GM19452 (cell line): ENCODE measurements around the gene FFAR1.
A peak's percentile ranks its signal among the peaks of the same experiment; 100 is the strongest.

Experiments
- ATAC-seq: cut with Tn5 transposase; IDR thresholded peaks from one replicate; pipeline ENCODE4 v1.9.1; 2021; ENCODE audit not compliant: unreplicated experiment

Gene FFAR1, protein sequence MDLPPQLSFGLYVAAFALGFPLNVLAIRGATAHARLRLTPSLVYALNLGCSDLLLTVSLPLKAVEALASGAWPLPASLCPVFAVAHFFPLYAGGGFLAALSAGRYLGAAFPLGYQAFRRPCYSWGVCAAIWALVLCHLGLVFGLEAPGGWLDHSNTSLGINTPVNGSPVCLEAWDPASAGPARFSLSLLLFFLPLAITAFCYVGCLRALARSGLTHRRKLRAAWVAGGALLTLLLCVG (N-terminal part only)

DNA sequence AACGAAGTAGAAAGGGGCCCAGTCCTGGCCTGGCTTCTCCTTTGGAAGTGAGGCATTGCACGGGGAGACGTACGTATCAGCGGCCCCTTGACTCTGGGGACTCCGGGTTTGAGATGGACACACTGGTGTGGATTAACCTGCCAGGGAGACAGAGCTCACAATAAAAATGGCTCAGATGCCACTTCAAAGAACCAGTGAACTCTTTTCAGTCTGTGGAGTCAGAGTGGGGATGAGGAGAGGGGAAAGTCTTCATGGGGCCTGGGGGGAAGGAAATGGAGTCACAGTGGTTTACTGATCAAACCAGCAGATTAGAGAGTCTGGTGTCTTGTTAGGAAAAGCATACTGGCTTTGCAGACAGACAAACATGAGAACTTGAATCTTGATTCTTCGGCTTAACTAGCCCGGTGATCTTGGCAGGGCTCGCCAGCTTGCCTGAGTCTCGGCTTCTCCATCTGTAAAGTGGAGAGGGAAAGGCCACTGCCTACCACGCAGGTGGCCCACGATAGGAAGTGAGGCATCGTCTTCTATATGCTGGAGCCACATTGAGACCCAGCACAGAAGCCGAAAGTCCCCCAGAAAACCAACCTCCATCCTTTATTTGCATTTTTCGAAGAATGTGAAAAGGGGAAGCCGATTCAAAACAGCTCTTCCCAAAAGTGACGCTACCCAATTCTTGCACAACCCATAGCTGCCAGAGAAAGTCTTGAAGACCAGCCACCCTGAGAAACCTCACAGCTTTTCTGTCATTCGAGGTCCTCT, at the start of gene FFAR1:
FFAR1 (plus strand) TSS at position 732 of the 759 bp plus-strand sequence. CDS start 3,650 bp downstream, outside the sequence.
- peak; percentile 43 for ATAC-seq

DNA sequence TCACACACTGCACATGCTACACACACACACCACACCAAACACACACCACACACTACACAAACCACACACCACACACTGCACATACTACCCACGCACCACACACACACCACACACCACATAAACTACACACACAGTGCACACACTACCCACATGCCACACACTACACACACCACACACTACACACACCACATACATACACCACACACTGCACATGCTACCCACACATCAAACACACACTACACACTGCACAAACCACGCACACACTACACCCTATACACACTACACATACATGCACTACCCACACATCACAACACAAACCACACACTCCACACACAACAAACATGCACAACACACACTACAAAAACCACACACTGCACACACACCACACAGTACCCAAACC, 49.8 kb upstream of the FFAR1 start:
- no peak for ATAC-seq

DNA sequence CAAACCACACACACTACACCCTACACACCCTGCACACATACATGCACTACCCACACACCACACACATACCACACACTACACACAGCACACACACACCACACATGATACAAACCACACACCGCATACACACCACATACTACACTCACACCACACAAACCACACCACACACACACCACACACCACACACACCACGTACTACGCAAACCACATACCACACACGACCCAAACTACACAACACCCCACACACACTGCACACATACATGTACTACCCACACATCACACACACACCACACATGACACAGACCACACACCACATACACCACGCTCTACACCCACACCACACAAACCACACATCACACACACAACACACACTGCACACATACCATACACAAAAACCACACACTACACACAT, 49.1 kb upstream of the FFAR1 start:
- no peak for ATAC-seq

DNA sequence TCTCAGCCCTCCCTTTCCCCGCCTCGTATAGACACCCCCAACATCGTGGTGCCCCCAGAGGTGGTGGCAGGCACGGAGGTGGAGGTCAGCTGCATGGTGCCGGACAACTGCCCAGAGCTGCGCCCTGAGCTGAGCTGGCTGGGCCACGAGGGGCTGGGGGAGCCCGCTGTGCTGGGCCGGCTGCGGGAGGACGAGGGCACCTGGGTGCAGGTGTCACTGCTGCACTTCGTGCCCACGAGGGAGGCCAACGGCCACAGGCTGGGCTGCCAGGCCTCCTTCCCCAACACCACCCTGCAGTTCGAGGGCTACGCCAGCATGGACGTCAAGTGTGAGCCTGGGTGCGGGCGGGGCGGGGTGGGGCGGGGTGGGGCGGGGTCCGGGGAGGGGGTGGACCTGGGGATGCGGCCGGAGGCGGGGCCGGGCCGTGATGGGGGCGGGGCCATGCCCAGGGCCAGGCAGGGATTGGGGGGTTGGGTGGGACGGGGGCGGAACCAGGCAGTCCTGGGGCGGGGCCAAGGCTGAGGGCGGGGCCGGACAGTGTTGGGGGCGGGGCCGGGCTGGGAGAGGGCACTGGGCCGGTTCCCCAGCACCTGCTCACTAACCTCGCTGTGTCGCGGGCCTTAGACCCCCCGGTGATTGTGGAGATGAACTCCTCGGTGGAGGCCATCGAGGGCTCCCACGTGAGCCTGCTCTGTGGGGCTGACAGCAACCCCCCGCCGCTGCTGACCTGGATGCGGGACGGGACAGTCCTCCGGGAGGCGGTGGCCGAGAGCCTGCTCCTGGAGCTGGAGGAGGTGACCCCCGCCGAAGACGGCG, 48.0 kb upstream of the FFAR1 start:
- ATAC-seq, result no peak

DNA sequence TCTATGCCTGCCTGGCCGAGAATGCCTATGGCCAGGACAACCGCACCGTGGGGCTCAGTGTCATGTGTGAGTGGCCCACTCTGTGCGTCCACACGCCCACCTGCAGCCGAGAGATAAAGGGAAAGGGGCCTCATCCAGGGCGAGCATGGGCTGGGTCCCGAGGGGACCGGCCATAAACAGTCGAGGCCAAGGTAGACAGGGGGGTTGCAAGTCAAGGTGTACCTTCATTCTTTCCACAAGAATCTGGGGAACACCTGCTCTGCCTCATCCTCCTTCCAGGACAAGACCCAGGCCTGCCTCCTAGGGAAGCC, 47.4 kb upstream of the FFAR1 start:
- no peak for ATAC-seq

DNA sequence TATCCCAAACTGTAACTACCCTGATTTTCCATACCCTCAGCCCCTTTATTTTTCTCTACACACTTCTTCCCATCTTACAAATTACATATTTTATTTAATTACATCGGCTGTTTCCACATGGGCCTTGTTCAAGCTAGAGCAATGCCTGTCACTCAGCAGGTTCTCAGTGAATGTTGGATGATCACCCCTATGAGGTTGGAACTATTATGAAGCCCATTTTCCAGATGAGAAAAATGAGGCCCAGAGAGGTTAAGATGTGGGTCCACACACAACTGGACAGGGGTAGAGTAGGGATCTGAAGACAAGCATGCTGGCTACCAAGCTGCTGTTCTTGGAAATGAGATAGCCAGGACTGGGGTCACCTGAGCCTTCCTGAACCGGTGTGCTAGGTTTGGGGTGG, 45.7 kb upstream of the FFAR1 start:
- no peak for ATAC-seq

DNA sequence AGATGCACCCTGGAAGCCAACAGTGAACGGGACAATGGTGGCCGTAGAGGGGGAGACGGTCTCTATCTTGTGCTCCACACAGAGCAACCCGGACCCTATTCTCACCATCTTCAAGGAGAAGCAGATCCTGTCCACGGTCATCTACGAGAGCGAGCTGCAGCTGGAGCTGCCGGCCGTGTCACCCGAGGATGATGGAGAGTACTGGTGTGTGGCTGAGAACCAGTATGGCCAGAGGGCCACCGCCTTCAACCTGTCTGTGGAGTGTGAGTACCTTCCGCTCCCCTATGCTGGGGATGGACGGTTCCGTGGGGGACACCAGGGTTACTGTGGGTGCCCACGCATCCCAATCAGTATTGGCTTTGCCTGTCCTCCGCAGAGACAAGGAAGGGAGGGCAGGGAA, 45.3 kb upstream of the FFAR1 start:
- no peak for ATAC-seq

DNA sequence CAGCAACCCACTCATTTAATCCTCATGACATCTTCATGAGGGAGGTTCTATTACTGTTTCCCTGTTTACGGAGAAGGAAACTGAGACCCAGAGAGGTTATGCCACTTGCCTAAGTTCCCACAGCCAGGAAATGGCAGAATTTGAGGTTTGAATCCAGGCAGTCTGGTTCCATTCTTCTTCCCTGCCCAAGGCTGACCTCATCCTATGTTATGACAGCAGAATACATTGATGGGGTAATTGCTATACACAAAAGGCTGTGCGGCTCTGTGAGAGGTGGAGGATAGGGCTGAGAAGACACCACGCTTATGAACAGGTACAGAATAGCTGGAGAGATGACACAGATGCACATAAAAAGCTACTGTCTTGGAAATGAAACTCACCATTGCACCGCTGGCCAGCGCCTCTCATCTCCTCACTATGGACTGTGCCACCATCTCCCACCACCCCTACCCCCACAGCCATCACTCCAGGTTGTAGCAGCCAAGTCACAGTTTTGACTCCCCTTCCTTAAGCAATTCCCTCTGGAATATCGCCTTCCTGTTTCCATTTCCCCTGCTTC, 44.3 kb upstream of the FFAR1 start:
- ATAC-seq, result no peak

DNA sequence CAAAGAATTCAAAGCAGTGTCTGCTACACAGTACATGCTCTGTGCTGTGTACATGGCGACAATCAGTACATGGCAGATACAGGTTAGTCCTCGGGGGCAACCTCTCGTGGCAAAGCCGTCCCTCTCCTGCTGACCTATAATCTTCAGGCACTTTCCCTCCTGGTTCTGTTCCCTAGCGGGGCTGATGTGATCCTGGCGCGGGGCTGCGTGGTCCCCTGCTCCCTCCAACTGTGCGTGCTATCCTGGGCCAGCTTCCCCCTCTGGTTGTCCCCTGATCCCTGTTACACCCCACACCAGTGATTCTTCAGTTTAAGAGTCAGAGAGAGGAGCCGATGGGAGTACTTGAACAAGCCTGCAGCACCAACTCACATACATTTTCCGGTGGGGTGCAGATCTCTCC, 43.7 kb upstream of the FFAR1 start:
- no peak for ATAC-seq

DNA sequence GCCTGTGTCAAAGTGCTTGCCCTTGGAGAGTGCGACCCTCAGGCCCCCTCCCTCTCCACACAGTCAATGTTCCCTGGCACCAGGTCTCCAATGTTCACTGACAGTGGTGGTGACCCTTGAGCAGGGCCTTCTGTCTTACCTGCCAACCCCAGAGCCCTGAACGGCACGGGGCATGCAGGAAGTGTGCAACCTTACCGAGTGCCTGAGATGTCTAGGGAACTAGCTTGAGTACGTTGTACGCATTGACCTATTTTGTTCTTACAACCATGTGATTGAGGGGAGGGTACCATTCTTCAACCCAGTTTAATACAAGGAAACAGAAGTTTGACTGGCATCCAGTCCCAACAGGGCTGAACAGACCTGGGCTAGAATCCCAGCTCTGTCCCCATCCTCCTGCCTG, 42.5 kb upstream of the FFAR1 start:
- no peak for ATAC-seq

DNA sequence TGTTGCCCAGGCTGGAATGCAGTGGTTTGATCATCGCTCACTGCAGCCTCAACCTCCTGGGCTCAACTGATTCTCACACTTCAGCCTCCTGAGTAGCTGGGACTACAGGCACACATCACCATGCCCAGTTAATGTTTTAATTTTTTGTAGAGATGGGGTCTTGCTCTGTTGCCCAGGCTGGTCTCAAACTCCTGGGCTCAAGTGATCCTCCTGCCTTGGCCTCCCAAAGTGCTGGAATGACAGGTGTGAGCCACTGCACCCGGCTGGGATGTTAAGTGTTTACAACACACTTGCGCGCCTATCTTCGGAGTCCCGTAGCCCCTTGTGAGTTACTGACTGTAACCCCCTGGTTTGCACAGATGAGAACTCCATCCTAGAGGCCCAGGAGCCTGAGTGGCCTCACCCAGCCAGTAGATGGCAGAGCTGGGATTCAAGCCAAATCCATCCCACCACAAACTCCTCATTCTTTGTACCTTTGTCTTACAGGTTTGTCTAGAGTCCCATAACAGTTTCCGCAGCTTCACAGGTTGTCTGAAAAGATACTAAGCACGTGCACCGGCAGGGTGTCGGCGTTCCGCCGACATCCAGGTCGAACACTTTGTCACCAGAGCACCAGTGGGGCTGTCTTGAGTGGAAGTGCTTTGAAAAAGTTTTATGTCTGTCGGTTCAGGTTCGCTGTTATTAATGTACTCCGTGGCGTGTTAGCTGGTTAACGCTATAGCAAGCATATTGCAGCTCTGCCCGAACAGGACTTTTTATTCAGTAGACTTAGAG, 41.0 kb upstream of the FFAR1 start:
- ATAC-seq, result no peak

DNA sequence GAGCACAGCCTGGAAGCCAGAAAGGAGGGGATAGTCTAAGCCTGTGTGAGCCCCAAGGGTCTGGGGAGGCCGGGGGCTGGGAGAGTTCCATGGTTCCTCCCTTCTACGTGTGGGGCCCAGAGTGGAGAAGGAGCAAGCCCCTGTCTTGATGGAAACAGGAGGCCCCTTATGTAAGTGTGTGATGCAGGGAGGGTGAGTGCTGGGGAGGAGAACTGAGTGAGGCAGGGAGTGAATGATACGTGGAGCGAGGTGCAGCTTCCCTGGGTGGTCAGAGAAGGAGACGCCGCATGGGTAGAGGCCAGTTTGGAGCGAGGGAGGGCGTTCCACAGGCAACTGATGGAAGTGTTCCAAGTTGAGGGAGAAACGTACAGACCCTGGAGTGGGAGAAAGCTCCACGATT, 39.8 kb upstream of the FFAR1 start:
- ATAC-seq, result no peak

DNA sequence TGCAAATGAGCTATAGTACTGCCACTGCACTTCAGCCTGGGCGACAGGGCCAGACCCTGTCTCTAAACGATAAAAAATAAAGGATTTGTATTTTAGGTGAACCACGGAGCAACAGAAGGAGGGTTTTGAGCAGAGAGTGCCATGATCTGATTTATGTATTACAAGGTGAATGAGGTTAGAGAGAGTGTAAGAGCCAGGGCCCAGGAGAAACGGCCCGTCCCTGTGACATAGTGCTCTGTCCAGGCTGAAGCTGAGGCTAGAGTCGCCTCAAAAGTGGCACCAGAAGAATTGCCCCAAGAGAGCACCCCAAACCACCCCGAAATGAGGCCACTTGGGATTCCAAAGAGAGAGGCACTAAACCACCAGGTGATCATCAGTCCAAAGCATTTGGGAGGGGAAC, 38.8 kb upstream of the FFAR1 start:
- no peak for ATAC-seq

DNA sequence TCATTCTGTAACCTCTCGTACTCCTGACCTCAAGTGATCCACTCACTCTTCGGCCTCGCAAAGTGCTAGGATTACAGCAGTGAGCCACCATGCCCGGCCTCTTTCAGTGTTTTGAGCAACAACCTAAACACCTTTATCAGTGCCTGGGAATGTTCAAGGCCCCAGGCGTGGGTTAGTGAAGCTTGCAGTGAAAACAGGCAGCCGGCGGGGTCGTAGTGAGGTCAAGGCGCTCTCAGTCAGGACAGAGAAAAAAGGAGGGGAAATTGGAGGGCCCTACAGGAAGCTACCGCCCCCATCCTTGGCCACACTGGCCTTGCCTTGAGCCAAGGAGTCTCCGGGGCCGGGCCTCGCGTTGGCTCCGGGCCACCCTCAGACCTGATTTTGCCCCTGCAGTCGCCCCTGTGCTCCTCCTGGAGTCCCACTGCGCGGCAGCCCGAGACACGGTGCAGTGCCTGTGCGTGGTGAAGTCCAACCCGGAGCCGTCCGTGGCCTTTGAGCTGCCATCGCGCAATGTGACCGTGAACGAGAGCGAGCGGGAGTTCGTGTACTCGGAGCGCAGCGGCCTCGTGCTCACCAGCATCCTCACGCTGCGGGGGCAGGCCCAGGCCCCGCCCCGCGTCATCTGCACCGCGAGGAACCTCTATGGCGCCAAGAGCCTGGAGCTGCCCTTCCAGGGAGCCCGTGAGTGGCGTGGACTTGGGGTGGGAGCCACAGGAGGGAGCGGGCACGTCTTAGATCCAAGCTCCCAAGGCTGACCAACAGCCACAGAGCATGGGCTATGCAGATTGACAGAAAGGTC, 38.0 kb upstream of the FFAR1 start:
- ATAC-seq, result no peak

DNA sequence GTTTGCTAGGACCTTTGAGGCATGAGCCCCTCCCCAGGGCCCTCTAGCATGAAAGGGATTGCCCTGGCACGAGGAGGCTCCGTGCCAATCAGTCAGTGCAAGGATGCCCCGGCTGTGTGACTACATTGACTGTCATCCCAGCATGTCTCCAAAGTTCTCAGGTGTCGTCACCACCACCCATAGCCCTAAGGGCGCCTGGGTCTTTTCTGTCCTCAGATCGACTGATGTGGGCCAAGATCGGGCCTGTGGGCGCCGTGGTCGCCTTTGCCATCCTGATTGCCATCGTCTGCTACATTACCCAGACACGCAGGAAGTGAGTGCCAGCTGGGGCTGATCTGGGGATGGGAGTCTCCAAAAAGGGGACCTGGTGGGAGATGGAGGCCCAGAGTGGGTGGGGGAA, 37.4 kb upstream of the FFAR1 start:
- no peak for ATAC-seq

DNA sequence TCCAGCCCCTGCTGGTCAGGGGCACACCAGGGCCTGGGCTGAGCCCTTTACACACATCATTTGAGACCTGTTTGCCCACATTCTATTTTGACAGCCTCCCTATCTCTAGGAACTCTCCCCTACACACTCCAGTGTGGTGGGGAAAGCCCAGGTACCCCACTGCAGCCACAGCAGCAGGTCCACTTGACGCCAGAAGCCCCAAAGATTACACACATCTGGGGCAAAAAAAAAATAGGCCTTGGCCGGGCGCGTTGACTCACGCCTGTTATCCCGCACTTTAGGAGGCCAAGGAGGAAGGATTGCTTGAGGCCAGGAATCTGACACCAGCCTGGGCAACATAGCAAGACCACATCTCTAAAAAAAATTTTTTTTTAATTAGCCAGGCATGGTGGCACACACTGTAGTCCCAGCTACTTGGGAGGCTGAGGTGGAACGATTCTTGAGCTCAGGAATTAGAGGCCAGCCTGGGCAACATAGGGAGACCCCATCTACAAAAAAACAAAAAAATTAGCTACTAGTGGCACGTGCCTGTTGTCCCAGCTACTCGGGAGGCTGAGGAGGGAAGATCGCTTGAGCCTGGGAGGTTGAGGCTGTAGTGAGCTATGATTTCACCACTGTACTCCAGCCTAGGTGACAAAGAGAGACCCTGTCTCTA, 36.8 kb upstream of the FFAR1 start:
- no peak for ATAC-seq

DNA sequence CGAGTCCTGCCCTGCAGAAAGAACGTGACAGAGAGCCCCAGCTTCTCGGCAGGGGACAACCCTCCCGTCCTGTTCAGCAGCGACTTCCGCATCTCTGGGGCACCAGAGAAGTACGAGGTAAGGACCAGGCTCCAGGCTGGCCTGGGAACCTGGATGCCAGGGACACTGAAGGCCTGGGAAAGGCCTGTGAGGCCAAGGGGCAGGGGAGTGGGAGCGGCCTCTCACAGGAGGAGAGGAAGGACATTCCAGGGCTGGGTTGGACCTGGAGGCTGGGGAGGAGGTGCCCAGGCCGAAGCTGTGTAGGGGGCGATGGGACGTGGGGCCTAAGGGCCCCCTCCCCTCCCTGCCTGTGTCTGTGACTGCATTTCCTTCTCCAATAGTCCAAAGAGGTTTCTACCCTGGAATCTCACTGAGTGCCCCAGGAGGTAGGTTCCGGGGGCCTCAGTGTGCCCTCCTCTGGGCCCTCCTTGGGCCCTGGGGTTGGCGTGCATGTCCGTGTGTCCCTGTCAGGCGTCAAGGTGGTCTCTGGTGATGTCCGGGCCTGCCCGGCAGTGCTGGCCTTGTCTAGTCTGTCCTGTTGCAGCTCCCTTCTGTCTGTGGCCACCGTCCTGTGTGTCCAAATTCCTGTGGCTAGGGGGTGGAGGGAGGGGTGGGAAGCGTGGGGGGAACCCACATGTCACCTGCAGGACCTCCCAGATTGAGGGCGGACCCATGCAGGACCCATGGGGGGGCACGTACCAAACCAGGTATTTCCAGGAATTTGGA, 35.6 kb upstream of the FFAR1 start:
- ATAC-seq, result no peak

DNA sequence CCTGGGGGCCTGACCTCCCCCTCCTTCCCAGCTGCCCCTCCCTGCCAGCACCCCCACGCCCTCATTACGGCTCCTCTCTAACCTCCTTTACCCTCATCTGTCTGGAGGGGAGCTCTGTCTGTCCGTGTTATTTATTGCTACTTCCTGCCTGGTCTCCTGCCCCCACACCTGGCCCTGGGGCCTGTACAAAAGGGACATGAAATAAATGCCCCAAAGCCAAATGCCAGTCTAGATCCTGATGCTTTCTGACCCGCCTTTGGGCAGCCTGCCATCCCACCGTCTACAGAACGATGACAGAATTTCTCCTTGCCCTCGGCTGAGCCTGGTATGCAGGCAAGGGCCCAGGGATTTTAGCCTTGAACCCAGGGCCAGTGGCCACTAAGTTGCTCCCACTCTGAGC, 34.1 kb upstream of the FFAR1 start:
- ATAC-seq, result no peak

DNA sequence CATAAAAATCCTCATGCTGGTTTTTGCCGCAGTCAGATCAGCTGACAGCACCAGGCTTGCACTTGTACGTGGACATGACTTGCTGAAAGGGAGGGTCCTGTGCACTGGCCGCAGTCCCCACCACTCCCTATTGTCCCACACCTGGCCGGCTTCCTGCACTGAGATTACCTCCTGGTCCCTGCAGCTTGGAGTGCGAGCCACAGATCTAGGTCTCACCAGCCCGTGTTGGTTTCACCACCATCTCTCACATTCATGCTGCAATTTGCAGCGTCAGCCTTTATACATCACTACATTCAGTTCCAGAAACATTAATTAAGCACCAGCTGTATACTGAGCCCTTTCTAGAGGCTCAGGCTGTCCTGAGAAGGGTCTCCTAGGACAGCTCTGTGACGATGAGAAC, 33.7 kb upstream of the FFAR1 start:
- no peak for ATAC-seq
